NOMO-1 treated with DMSO at 0.1 percent for 48 hours (cell line): ENCODE measurements around the gene E2F8.

Source experiments
- DNase-seq: peaks from one replicate; lab custom pipeline; 2025; ENCODE audit not compliant: unreplicated experiment; lab: John Stamatoyannopoulos, UW

E2F8 gene

GRCh38 chr11:19187833-19188258, 52.9 kb downstream of the E2F8 start:
- no peak for DNase-seq

- no peak for DNase-seq
Measured at GRCh38 chr11:19187114-19187832, 53.5 kb downstream of the E2F8 start.

- no peak for DNase-seq
Measured at GRCh38 chr11:19185516-19186052, 55.2 kb downstream of the E2F8 start.

GRCh38 chr11:19185036-19185435, 55.7 kb downstream of the E2F8 start:
- no peak for DNase-seq

GRCh38 chr11:19183646-19184045, 57.1 kb downstream of the E2F8 start:
- no peak for DNase-seq

GRCh38 chr11:19181531-19182261, 59.0 kb downstream of the E2F8 start:
- no peak for DNase-seq

- DNase-seq, result no peak
Measured at GRCh38 chr11:19176629-19177186, 64.0 kb downstream of the E2F8 start.
